ENCODE results near the gene S100A14. TPM values are rescaled to one million over a fixed set of nuclear protein-coding genes. Genes with fewer than 3 reads are reported as not detected.

S100A14 gene
- total and polyA plus RNA-seq, 2 of the 13 experiments (the other 11 are each of a cell fraction or from before 2014, with no cell fraction given) = 1.4 to 7.7 TPM

DNA sequence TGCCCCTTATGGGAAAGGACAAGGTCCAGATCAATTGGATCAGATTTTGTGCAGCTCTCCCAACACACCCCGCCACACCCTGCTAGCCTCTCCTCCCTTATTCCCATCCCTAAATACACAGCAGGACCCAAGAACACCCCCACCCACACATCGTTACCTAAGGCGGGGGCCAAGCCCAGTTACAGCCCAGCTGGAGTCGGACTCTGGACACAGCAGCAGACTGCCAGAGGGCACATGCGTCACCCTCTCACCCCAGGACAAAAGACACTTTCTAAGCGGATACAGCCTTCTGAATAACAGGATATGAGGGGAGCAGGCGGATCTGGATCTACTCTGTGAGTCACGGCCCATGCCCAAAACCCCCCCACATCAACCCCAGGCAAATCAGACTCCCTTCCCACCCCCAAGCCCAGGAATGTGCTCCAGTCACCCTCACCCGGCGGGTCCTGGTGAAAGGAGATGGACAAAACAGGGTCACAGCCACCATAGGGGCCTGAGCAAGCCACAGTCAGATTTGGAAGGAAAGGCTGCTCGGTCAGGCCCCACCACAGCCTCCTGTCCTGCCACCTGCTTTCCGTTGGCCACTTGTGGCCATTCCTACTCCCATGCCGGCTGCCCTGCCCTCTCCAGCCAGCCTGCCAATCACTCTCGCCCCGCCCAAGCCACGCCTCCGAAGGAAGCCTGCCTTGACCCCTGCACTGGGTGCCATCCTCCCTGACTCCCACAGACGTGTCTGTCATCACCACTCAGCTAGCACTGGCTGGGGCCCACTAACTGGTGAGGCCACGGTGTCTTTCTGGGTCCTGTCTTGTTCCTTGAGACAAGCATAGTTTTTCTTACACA lies 7.2 kb downstream of the S100A14 start (continued):
- TF ChIP-seq, protein P1, sequence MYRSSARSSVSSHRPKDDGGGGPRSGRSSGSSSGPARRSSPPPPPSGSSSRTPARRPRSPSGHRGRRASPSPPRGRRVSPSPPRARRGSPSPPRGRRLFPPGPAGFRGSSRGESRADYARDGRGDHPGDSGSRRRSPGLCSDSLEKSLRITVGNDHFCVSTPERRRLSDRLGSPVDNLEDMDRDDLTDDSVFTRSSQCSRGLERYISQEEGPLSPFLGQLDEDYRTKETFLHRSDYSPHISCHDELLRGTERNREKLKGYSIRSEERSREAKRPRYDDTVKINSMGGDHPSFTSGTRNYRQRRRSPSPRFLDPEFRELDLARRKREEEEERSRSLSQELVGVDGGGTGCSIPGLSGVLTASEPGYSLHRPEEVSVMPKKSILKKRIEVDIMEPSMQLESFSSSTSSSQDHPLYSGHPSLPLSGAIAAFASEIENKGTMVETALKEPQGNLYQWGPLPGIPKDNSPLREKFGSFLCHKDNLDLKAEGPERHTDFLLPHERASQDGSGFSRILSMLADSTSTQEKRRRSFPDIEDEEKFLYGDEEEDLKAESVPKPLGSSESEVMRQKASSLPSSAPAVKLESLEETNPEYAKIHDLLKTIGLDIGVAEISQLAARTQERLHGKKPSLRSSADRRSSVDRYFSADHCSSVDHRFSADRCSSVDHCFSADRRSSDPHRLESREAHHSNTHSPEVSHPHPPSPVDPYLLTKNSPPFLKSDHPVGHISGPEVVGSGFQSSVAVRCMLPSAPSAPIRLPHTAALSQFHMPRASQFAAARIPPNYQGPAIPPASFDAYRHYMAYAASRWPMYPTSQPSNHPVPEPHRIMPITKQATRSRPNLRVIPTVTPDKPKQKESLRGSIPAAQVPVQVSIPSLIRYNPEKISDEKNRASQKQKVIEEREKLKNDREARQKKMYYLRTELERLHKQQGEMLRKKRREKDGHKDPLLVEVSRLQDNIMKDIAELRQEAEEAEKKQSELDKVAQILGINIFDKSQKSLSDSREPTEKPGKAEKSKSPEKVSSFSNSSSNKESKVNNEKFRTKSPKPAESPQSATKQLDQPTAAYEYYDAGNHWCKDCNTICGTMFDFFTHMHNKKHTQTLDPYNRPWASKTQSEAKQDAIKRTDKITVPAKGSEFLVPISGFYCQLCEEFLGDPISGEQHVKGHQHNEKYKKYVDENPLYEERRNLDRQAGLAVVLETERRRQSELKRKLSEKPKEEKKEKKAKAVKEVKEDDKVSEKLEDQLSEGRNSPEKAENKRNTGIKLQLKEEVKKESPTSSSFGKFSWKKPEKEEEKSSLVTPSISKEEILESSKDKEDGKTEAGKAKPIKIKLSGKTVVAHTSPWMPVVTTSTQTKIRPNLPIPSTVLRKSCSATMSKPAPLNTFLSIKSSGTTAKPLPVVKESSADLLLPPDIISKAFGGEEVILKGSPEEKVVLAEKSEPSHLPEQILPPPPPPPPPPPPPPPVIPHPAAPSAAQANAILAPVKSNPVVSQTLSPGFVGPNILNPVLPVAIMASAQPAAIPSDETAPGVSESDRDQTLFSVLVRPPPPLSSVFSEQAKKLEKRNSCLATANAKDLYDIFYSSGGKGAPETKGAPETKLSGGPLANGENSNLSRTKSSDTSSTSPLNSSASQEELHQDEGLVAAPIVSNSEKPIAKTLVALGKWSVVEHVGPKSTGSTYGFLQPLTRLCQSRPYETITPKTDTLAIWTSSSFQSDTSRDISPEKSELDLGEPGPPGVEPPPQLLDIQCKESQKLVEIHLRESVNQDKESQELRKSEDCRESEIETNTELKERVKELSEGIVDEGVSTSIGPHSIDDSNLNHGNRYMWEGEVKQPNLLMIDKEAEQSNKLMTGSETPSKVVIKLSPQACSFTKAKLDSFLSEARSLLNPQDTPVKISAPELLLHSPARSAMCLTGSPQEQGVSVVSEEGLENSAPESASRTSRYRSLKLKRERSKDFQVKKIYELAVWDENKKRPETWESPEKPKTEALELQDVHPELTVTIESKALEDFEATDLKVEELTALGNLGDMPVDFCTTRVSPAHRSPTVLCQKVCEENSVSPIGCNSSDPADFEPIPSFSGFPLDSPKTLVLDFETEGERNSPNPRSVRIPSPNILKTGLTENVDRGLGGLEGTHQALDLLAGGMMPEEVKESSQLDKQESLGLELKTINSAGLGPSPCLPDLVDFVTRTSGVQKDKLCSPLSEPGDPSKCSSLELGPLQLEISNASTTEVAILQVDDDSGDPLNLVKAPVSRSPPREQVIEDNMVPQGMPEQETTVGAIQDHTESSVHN (CRISPR knock-in tag; IDR thresholded peaks at IDR 0.05) = peak; percentile 57; the same call in 1 of the 2 replicates
- TF ChIP-seq, protein P2, sequence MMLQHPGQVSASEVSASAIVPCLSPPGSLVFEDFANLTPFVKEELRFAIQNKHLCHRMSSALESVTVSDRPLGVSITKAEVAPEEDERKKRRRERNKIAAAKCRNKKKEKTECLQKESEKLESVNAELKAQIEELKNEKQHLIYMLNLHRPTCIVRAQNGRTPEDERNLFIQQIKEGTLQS (CRISPR knock-in tag; IDR thresholded peaks at IDR 0.05) = no peak
- TF ChIP-seq, protein P3, sequence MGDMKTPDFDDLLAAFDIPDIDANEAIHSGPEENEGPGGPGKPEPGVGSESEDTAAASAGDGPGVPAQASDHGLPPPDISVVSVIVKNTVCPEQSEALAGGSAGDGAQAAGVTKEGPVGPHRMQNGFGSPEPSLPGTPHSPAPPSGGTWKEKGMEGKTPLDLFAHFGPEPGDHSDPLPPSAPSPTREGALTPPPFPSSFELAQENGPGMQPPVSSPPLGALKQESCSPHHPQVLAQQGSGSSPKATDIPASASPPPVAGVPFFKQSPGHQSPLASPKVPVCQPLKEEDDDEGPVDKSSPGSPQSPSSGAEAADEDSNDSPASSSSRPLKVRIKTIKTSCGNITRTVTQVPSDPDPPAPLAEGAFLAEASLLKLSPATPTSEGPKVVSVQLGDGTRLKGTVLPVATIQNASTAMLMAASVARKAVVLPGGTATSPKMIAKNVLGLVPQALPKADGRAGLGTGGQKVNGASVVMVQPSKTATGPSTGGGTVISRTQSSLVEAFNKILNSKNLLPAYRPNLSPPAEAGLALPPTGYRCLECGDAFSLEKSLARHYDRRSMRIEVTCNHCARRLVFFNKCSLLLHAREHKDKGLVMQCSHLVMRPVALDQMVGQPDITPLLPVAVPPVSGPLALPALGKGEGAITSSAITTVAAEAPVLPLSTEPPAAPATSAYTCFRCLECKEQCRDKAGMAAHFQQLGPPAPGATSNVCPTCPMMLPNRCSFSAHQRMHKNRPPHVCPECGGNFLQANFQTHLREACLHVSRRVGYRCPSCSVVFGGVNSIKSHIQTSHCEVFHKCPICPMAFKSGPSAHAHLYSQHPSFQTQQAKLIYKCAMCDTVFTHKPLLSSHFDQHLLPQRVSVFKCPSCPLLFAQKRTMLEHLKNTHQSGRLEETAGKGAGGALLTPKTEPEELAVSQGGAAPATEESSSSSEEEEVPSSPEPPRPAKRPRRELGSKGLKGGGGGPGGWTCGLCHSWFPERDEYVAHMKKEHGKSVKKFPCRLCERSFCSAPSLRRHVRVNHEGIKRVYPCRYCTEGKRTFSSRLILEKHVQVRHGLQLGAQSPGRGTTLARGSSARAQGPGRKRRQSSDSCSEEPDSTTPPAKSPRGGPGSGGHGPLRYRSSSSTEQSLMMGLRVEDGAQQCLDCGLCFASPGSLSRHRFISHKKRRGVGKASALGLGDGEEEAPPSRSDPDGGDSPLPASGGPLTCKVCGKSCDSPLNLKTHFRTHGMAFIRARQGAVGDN (CRISPR knock-in tag; IDR thresholded peaks at IDR 0.05) = peak; percentile 92
- TF ChIP-seq, protein P4, sequence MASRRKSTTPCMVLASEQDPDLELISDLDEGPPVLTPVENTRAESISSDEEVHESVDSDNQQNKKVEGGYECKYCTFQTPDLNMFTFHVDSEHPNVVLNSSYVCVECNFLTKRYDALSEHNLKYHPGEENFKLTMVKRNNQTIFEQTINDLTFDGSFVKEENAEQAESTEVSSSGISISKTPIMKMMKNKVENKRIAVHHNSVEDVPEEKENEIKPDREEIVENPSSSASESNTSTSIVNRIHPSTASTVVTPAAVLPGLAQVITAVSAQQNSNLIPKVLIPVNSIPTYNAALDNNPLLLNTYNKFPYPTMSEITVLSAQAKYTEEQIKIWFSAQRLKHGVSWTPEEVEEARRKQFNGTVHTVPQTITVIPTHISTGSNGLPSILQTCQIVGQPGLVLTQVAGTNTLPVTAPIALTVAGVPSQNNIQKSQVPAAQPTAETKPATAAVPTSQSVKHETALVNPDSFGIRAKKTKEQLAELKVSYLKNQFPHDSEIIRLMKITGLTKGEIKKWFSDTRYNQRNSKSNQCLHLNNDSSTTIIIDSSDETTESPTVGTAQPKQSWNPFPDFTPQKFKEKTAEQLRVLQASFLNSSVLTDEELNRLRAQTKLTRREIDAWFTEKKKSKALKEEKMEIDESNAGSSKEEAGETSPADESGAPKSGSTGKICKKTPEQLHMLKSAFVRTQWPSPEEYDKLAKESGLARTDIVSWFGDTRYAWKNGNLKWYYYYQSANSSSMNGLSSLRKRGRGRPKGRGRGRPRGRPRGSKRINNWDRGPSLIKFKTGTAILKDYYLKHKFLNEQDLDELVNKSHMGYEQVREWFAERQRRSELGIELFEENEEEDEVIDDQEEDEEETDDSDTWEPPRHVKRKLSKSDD (CRISPR knock-in tag; IDR thresholded peaks at IDR 0.05; ENCODE audit: low read depth) = no peak
- TF ChIP-seq, protein P5, sequence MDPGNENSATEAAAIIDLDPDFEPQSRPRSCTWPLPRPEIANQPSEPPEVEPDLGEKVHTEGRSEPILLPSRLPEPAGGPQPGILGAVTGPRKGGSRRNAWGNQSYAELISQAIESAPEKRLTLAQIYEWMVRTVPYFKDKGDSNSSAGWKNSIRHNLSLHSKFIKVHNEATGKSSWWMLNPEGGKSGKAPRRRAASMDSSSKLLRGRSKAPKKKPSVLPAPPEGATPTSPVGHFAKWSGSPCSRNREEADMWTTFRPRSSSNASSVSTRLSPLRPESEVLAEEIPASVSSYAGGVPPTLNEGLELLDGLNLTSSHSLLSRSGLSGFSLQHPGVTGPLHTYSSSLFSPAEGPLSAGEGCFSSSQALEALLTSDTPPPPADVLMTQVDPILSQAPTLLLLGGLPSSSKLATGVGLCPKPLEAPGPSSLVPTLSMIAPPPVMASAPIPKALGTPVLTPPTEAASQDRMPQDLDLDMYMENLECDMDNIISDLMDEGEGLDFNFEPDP (CRISPR knock-in tag; conservative IDR thresholded peaks at IDR 0.05) = no peak
- TF ChIP-seq ZNF768 (CRISPR knock-in tag; IDR thresholded peaks at IDR 0.05) (no peak), RBM39 (IDR thresholded peaks at IDR 0.05; ENCODE audit: low read depth, low read length, poor library complexity, severe bottlenecking) (peak; percentile 56), MIER3 (CRISPR knock-in tag; IDR thresholded peaks at IDR 0.05; ENCODE audit: borderline replicate concordance) (no peak)

All from HepG2 (cell line).